HG03159 (cell line): ENCODE results near the gene ADGRG6.
"Not testable (repeated sequence)": the region's sequence is repeated elsewhere in the genome, so short reads cannot be mapped to it uniquely, and the experiment has no call there.

Experiments used
- ATAC-seq: cut with Tn5 transposase; IDR thresholded peaks from one replicate; pipeline ENCODE4 v1.9.1; 2021; ENCODE audit warnings: mild to moderate bottlenecking, moderate library complexity; ENCODE audit not compliant: unreplicated experiment

Gene ADGRG6

GRCh38 chr6:142440600-142441293, 138.9 kb downstream of the ADGRG6 start:
- ATAC-seq: no peak

- no peak for ATAC-seq
These were observed 139.9 kb downstream of the ADGRG6 start for GRCh38 chr6:142441716-142442115.

DNA sequence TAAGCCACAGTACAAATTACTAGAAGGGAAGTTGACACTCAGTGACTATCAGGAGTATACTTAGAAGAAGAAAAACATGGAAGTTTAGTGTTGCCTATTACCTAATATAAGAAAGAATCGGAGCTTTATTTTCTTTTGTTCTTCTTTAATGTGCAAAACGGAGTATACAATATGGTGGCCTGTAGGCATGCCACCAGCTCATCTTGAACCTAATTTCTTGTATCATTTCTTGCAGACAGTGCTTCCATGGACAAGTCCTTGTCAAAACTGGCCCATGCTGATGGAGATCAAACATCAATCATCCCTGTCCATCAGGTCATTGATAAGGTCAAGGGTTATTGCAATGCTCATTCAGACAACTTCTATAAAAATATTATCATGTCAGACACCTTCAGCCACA, 141.3 kb downstream of the ADGRG6 start:
- ATAC-seq: no peak

DNA sequence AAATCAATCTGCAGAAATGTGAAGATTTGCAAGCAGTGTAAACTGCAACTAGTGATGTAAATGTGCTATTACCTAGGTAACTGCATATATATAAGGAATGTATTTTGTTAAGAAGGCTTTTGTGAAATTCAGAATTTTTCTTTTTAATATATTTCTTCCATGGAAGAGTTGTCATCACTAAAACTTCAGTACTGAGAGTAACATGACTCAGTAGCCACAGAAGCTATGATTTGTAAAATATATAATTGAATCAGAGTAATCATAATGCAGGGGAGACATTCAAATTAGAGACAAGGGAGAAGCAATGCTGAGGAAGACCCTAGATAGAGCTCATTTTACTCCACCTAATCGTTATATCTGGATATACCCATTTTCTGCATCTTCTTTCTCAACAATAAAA, 141.7 kb downstream of the ADGRG6 start:
- ATAC-seq: no peak

DNA sequence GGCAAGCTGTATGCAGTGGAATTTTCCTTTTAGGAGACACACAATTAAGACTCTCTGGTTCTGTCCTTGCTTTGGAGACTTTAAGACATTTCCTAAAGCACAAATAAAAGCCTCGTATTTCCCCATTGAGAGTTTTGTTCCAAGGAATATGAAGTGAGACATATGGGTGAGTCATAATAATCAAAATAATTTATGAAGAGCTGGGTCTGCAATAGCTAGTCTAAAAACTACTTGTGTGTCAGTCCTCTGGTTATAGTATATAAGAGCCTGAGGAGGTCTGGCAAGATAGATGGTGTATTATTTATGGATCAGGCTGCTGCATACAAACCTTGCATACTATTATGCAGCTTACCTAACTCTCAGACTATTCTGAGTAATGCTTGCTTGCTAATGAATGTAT, 142.6 kb downstream of the ADGRG6 start:
- no peak for ATAC-seq

DNA sequence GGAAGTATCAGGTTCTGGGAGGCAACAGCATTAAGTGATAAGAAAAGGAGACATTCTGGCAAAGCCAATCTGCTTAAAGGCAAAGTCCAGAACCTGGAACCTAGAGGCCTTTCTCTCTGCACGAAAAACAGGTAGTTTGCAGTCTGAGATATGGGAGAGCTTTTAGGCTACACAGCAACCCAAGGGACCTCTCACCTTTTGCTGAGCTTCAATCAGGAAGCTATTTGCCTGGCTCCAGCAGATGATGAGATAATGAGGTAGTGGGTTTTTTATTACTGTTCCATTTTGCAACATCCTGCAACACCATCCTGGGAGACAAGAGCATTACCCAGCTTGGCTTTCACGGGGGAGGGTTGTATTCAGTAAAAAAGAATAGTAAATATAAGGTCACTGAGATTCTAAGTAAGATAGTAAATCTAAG, 143.1 kb downstream of the ADGRG6 start:
- ATAC-seq: no peak

DNA sequence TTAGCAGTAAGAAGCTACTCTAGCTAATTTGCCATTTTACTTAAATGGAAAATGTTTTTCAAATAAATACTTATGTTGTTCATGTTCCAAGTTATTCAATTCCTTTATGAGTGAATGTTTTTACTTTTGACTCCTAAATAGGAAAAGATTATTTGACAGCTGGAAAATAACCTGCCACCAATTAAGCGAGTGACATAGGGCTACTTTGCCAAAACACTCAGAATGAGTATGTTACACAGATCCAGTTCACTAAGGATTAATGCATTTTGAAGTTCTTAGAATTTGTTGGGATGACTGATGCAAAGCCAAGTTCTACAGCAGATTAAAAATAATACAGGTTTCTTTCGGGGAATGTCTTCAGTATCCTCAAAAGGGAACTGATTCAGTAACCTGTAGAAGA, 144.4 kb downstream of the ADGRG6 start:
- ATAC-seq: no peak

DNA sequence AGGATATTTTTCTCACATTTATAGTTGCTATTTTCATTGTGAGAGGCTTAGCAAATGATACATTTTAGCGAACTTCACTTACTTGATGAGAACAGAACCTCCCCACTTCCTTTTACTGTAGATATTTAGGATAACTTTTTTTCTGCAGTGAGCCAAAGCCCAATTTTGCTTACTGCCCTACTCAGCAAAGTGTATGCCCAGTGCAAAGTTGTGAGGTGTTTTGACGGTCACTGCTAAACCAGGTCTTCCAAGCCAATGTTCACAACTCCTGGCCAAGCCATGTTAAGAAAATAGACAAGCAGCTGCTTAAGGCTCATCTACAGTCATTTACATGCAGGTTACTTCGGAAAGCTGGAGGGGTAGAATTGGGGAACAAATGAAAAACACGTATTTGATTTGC, 144.8 kb downstream of the ADGRG6 start:
- no peak for ATAC-seq

- no peak for ATAC-seq
These were observed 146.4 kb downstream of the ADGRG6 start for GRCh38 chr6:142448091-142448729.

DNA sequence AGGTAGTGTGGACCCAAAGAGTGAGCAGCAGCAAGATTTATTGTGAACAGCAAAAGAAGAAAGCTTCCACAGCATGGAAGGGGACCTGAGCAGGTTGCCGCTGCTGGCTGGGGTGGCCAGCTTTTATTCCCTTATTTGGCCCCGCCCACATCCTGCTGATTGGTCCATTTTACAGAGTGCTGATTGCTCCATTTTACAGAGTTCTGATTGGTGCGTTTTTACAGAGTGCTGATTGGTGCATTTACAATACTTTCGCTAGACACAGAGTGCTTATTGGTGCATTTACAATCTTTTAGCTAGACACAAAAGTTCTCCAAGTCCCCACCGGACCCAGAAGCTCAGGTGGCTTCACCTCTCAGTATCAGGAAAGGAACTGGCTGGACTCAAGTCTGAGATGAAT, 149.0 kb downstream of the ADGRG6 start:
- not testable (repeated sequence) for ATAC-seq

DNA sequence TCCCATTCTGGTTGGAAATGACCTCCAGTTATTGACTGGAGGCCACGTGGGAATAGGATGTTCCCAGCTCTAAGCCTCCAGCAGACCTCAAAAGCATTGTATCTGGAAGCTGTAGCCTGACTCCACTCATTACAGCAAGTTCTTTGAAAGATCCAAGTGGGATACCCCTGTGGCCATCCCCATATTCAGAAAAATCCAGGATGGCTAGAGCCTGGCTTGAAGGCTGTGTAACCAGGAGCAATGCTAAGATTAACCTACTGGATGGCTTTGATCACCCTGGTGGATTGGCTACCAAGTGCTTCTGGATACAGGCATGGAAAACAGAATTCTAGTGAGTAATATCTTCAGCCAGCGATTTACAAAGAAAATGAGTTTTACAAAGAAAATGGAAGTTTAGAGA, 151.2 kb downstream of the ADGRG6 start:
- no peak for ATAC-seq

- not testable (repeated sequence) for ATAC-seq
These were observed 152.4 kb downstream of the ADGRG6 start for GRCh38 chr6:142454196-142454595.

GRCh38 chr6:142454848-142455247, 153.0 kb downstream of the ADGRG6 start:
- not testable (repeated sequence) for ATAC-seq

DNA sequence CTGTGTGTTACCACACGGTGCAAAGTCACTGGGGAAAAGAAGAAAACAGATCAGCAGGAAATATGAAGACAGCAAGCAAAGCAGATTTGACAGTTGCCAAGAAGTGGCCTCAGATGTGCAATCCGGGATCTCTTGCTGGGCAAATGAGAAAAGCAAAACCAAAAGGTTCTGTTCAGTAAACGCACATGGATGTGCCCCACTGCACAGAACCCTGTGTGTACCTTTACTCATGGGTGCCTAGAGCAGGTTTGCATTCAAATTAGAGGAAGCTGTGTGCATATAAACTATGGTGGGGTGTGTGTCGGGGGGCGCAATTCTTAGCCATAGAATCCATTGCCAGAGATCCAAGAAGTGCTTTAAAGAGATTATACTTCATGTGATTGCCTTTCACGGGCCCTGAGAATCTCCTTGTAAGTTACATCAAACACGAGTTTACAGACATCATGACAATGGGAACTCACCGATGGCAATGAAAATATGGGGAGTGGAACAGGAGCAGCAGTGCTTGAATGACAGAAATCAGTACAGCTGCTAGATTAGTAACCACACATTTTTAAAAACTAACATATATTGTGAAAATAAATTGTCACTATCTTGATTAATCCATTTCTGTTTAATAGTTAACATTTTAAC, 154.3 kb downstream of the ADGRG6 start:
- ATAC-seq: no peak

DNA sequence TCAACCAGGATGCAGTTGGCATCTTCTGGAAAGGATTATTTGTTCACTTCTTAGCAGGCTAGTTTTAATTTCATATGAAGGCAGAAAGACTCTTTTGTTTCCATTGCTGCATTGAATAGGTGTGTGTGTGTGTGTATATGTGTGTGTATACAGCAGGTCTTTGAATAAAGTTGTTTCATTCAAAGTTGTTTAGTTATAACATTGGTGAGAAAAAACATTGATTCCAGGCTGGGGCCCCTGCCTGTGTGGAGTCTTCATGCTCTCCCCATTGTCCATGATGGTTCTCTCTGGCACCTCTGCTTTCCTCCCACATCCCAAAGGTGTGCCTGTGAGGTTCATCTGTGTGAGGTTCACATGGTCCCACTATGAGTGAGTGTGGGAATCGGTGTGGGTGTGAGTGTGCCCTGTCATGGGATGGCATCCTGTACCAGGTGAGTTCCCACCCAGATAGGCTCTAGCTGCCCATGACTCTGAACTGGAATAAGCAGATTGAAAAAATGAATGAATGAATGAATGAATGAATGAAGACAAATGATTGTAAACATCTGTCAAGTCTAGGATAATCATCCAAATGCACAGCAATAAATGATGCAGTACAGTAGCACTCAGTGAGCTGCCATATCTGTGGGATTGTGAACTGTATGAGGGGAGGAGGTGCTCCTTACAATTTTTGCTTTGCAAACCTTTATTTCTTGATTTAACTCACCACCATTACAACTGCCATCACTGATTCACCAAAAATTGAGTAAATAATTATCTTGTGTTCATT, 156.0 kb downstream of the ADGRG6 start:
- no peak for ATAC-seq

GRCh38 chr6:142458836-142459235, 157.0 kb downstream of the ADGRG6 start:
- ATAC-seq: no peak

DNA sequence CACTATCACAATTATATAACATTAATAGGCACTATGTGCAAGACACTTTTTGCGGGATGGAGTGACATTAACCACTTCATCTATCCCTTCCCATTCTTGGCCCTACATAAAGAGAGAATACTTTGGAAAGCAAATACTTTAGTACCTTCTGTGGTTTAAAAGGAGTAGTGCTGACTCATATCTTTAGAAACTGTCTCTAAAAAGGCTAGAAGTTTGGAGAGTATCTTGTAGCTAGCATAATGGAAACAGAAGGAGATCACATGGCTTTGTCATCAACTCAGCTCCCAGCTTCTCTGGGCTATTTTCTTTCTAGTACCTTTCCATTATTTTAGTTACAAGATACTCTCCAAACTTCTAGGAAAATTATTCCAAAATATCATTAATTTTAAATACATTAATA, 157.5 kb downstream of the ADGRG6 start:
- ATAC-seq: no peak

GRCh38 chr6:142462260-142462659, 160.5 kb downstream of the ADGRG6 start:
- no peak for ATAC-seq

- ATAC-seq: no peak
These were observed 162.2 kb downstream of the ADGRG6 start for GRCh38 chr6:142463988-142464387.

DNA sequence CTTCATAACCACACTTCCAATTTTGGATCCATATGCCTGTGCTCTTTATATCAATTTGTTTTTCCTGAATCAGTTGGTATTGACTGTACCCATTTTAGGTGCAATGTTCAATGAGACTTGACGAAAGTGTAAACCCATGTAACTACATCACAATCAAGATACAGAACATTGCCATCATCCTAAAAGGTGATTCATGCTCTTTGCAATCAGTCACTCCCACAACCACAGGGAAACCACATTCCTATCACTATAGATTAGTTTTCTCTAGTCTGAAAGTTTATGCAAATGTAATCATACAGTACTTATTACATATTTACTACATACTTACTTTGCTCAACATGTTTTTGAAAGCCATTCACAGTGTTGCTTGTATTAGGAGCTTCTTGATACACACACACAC, 167.4 kb downstream of the ADGRG6 start:
- ATAC-seq: no peak

DNA sequence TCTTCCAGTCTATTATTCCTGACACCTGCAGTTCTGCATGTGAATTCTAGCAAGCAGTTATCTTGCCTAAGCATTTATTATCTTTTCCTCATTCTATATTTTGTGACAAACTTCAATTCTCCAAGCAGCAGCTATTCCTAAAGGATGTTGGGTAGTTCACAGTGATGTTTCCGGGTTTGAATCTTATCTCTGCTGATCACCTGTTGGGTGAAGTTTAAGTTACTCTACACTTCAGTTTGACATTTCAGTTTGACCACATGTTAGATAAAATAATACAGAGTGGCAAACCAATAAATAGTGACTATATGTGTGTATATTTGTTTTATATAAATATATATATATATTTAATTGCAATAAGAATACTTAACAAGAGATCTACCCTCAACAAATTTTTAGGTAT, 168.6 kb downstream of the ADGRG6 start:
- ATAC-seq: no peak
